OCI-LY1 (cell line): ENCODE measurements around the gene CRACR2B.

Source experiments
- H2AFZ ChIP-seq: fragments of 200-600 bp; sonication (generic), shearing (Covaris generic); 2 replicates; pipeline ENCODE4 v1.6.0; 2014; ENCODE audit warnings: antibody characterized with exemption, mild to moderate bottlenecking, low read length
- H3F3A ChIP-seq: fragments of 200-600 bp; sonication (generic), shearing (Covaris generic); 2 replicates; pipeline ENCODE4 v1.6.0; 2014; ENCODE audit warnings: mild to moderate bottlenecking, antibody characterized with exemption, low read length, moderate library complexity; ENCODE audit not compliant: insufficient read depth
- H3K27ac ChIP-seq: fragments of 200-600 bp; sonication (generic); 2 replicates; pipeline ENCODE4 v1.5.1; 2014; ENCODE audit warnings: low read length, mixed run types, mild to moderate bottlenecking, low read depth; ENCODE audit not compliant: poor library complexity, severe bottlenecking
- H3K27me3 ChIP-seq: fragments of 200-600 bp; sonication (generic); 2 replicates; pipeline ENCODE4 v1.6.0; 2014; ENCODE audit warnings: antibody characterized with exemption, mild to moderate bottlenecking, low read length, moderate library complexity; ENCODE audit not compliant: insufficient read depth
- H3K36me3 ChIP-seq: fragments of 200-600 bp; sonication (generic); 2 replicates; pipeline ENCODE4 v1.6.1; 2014; ENCODE audit warnings: mild to moderate bottlenecking, antibody characterized with exemption, low read length, moderate library complexity, mixed read lengths; ENCODE audit not compliant: insufficient read depth
- H3K4me1 ChIP-seq: fragments of 200-600 bp; sonication (generic); 2 replicates; pipeline ENCODE4 v1.5.1; 2014; ENCODE audit warnings: mild to moderate bottlenecking, low read length, moderate library complexity; ENCODE audit not compliant: insufficient read depth, severe bottlenecking
- H3K4me2 ChIP-seq: fragments of 200-600 bp; sonication (generic), shearing (Covaris generic); 2 replicates; pipeline ENCODE4 v1.6.1; 2014; ENCODE audit warnings: low read length
- H3K4me3 ChIP-seq: fragments of 200-600 bp; sonication (generic); 2 replicates; pipeline ENCODE4 v1.5.1; 2014; ENCODE audit warnings: low read length, low read depth, mild to moderate bottlenecking, mixed read lengths; ENCODE audit not compliant: poor library complexity, severe bottlenecking
- H3K79me2 ChIP-seq: fragments of 200-600 bp; shearing (Covaris generic); 2 replicates; pipeline ENCODE4 v1.6.1; 2016; ENCODE audit warnings: mixed run types, low read length, mixed read lengths; ENCODE audit not compliant: insufficient read depth
- H3K9ac ChIP-seq: fragments of 200-600 bp; sonication (generic), shearing (Covaris generic); 2 replicates; pipeline ENCODE4 v1.6.1; 2014; ENCODE audit warnings: mild to moderate bottlenecking, low read length, mixed read lengths
- H3K9me2 ChIP-seq: fragments of 200-600 bp; sonication (generic), shearing (Covaris generic); 2 replicates; pipeline ENCODE4 v1.6.1; 2014; ENCODE audit warnings: low read depth, mild to moderate bottlenecking, low read length, mixed read lengths
- H3K9me3 ChIP-seq: fragments of 200-600 bp; shearing (Covaris generic); 2 replicates; pipeline ENCODE4 v1.6.1; 2014; ENCODE audit warnings: low read length, mixed read lengths
- H4K20me1 ChIP-seq: fragments of 200-600 bp; sonication (generic), shearing (Covaris generic); 2 replicates; pipeline ENCODE4 v1.6.0; 2016; ENCODE audit warnings: mild to moderate bottlenecking, low read length; ENCODE audit not compliant: insufficient read depth
- EZH2 ChIP-seq: fragments of 200-600 bp; sonication (generic), shearing (Covaris generic); IDR thresholded peaks from 2 replicates; pipeline ENCODE4 v1.8.0; 2017; ENCODE audit warnings: borderline replicate concordance, mixed run types, mild to moderate bottlenecking, antibody characterized with exemption, low read length, moderate library complexity, mixed read lengths
- TF ChIP-seq, protein P1 (sequence below): fragments of 200-600 bp; sonication (generic), shearing (Covaris generic); IDR thresholded peaks from 2 replicates; pipeline ENCODE4 v1.5.1; 2017; ENCODE audit warnings: mild to moderate bottlenecking, antibody characterized with exemption, low read length, moderate library complexity, mixed read lengths

Gene CRACR2B

GRCh38 chr11:839875-840617 lies 12.3 kb downstream of the CRACR2B start:
- Histone ChIP-seq H3K27me3 (no peaks in the 10 kb centered on the region), H3K4me1 (peaks cover 28% of the 10 kb centered on the region), H3F3A (no peaks in the 10 kb centered on the region), H3K9me2 (no peaks in the 10 kb centered on the region), H3K27ac (no peak overlapping the region), H2AFZ (no peak overlapping the region), H3K79me2 (peaks cover 8% of the 10 kb centered on the region; the same call in 1 of the 2 replicates), H3K9ac (no peak overlapping the region; the same call in 1 of the 2 replicates), H3K4me3 (no peak overlapping the region), H3K4me2 (peak overlapping the region; percentile 70; the same call in 1 of the 2 replicates), H3K9me3 (no peaks in the 10 kb centered on the region), H3K36me3 (peaks cover 38% of the 10 kb centered on the region), H4K20me1 (no peaks in the 10 kb centered on the region)
- TF ChIP-seq, protein P1, sequence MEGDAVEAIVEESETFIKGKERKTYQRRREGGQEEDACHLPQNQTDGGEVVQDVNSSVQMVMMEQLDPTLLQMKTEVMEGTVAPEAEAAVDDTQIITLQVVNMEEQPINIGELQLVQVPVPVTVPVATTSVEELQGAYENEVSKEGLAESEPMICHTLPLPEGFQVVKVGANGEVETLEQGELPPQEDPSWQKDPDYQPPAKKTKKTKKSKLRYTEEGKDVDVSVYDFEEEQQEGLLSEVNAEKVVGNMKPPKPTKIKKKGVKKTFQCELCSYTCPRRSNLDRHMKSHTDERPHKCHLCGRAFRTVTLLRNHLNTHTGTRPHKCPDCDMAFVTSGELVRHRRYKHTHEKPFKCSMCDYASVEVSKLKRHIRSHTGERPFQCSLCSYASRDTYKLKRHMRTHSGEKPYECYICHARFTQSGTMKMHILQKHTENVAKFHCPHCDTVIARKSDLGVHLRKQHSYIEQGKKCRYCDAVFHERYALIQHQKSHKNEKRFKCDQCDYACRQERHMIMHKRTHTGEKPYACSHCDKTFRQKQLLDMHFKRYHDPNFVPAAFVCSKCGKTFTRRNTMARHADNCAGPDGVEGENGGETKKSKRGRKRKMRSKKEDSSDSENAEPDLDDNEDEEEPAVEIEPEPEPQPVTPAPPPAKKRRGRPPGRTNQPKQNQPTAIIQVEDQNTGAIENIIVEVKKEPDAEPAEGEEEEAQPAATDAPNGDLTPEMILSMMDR, result peak; percentile 36; the same call in 1 of the 2 replicates
- no peak for TF ChIP-seq EZH2

GRCh38 chr11:841981-842369 lies 14.3 kb downstream of the CRACR2B start:
- Histone ChIP-seq H3K4me2 (peak overlapping the region; percentile 70), H3K27me3 (0 out of 2 replicates have a peak, but pooled peaks cover 4% of the 10 kb centered on the region), H3K79me2 (peaks cover 8% of the 10 kb centered on the region; the same call in 1 of the 2 replicates), H3F3A (no peaks in the 10 kb centered on the region), H3K4me3 (peak overlapping the region; percentile 99), H3K27ac (no peak overlapping the region), H3K36me3 (peaks cover 38% of the 10 kb centered on the region), H2AFZ (no peak overlapping the region), H4K20me1 (no peaks in the 10 kb centered on the region), H3K4me1 (peaks cover 28% of the 10 kb centered on the region), H3K9me3 (no peaks in the 10 kb centered on the region), H3K9ac (peak overlapping the region; percentile 98), H3K9me2 (no peaks in the 10 kb centered on the region)
- TF ChIP-seq EZH2, result no peak
- TF ChIP-seq, protein P1, result no peak

GRCh38 chr11:842370-843002 lies 14.8 kb downstream of the CRACR2B start, which contains the start of the genes POLR2L and TSPAN4:
POLR2L (minus strand) TSS chr11:842529; CDS start chr11:842508, 21 bp downstream.
TSPAN4 (plus strand) TSS chr11:842852; CDS start chr11:850305, 7,453 bp downstream.
- H3K79me2 ChIP-seq, result peaks cover 8% of the 10 kb centered on the region; the same call in 1 of the 2 replicates
- TF ChIP-seq, protein P1, result no peak
- no peak for TF ChIP-seq EZH2
- no peaks in the 10 kb centered on the region for H3K9me3 ChIP-seq
- 0 out of 2 replicates have a peak, but pooled peaks cover 4% of the 10 kb centered on the region for H3K27me3 ChIP-seq
- peaks cover 28% of the 10 kb centered on the region for H3K4me1 ChIP-seq
- peak within 1 kb of the TSS; percentile 98 for H3K9ac ChIP-seq
- peak within 1 kb of the TSS; percentile 70 for H3K4me2 ChIP-seq
- peak within 1 kb of the TSS; percentile 49 for H3K27ac ChIP-seq
- H4K20me1 ChIP-seq, result no peaks in the 10 kb centered on the region
- peak within 1 kb of the TSS; percentile 99 for H3K4me3 ChIP-seq
- H3K9me2 ChIP-seq, result no peaks in the 10 kb centered on the region
- peaks cover 34% of the 10 kb centered on the region for H3K36me3 ChIP-seq
- H3F3A ChIP-seq, result no peaks in the 10 kb centered on the region
- no peak within 1 kb of the TSS for H2AFZ ChIP-seq
